Fibroblast of lung (primary cell): ENCODE measurements around the gene FRMPD2.
"Not testable (repeated sequence)": the region's sequence is repeated elsewhere in the genome, so short reads cannot be mapped to it uniquely, and the experiment has no call there.

ENCODE experiments used
- CTCF ChIP-seq, 2 donors: IDR thresholded peaks in 1 of 2; conservative IDR thresholded peaks in 1 of 2; 1 replicate in 1 of 2; 2 replicates in 1 of 2; pipeline ENCODE4 v1.5.1; 2011 to 2012; ENCODE audit warnings: low read length in 2 of 2, control low read depth in 1 of 2, inconsistent platforms in 1 of 2, low read depth in 1 of 2, mild to moderate bottlenecking in 1 of 2
- EZH2 ChIP-seq: IDR thresholded peaks from 2 replicates; pipeline ENCODE4 v1.5.1; 2012; ENCODE audit warnings: low read length, control low read depth, mild to moderate bottlenecking; ENCODE audit errors: missing control alignments

GRCh38 chr10:48160163-48160562 is 114.3 kb downstream of the FRMPD2 start:
- TF ChIP-seq CTCF (conservative IDR thresholded peaks at IDR 0.05 in 1 of 2, IDR thresholded peaks at IDR 0.05 in 1 of 2; ENCODE audit: low read depth in 1 of 2, low read length in 2 of 2); EZH2: not testable (repeated sequence)
